ENCODE results near the gene SPEF2.

DNA sequence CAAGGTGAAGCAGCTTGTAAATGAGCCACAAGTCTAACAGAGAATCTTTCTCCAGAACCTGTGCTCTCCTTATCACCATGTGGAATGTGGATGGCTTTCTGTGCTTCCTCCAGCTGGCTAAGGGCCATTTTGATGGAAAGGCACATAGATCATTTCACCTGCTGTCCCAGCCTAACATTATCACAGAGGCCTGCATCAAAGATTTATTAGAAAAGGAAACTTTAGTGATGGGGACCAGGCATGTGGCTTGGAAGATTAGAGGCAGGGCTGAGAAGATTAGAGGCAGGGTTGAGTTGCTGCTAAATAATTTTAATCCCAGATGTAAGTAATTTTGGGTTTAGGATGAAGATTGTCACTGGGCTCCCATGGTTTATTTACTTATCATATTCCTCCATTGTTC lies 6.3 kb downstream of the SPEF2 start:
- TF ChIP-seq ZFX (IDR thresholded peaks at IDR 0.05): no peak
- TF ChIP-seq, protein P1, sequence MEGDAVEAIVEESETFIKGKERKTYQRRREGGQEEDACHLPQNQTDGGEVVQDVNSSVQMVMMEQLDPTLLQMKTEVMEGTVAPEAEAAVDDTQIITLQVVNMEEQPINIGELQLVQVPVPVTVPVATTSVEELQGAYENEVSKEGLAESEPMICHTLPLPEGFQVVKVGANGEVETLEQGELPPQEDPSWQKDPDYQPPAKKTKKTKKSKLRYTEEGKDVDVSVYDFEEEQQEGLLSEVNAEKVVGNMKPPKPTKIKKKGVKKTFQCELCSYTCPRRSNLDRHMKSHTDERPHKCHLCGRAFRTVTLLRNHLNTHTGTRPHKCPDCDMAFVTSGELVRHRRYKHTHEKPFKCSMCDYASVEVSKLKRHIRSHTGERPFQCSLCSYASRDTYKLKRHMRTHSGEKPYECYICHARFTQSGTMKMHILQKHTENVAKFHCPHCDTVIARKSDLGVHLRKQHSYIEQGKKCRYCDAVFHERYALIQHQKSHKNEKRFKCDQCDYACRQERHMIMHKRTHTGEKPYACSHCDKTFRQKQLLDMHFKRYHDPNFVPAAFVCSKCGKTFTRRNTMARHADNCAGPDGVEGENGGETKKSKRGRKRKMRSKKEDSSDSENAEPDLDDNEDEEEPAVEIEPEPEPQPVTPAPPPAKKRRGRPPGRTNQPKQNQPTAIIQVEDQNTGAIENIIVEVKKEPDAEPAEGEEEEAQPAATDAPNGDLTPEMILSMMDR (conservative IDR thresholded peaks at IDR 0.05): no peak

Measured in C4-2B (cell line).